ENCODE measurements around the gene CEMIP.

- TF ChIP-seq POLR2A (IDR thresholded peaks at IDR 0.05) (no peak), CTCF (IDR thresholded peaks at IDR 0.05) (no peak), POLR2AphosphoS5 (IDR thresholded peaks at IDR 0.05) (no peak), EP300 (IDR thresholded peaks at IDR 0.05) (no peak)
These were observed 1.4 kb downstream of the CEMIP start for GRCh38 chr15:80780416-80781221.
